Measurements from ENCODE around the gene HHAT. TPM values are rescaled to one million over a fixed set of nuclear protein-coding genes. Genes with fewer than 3 reads are reported as not detected.

The HHAT gene
- total RNA-seq, 1 donor from 2014 or later, result 6.0 TPM

- Mint-ChIP-seq H3K27ac (ENCODE audit: unreplicated experiment) (no peak overlapping the region), H3K27me3 (ENCODE audit: unreplicated experiment) (no peaks in the 10 kb centered on the region), H3K36me3 (ENCODE audit: unreplicated experiment) (peaks cover 3% of the 10 kb centered on the region), H3K4me3 (ENCODE audit: unreplicated experiment) (no peak overlapping the region), H3K9me3 (ENCODE audit: unreplicated experiment) (no peaks in the 10 kb centered on the region), H3K4me1 (ENCODE audit: unreplicated experiment) (peaks cover 15% of the 10 kb centered on the region)
- TF ChIP-seq, protein P1, sequence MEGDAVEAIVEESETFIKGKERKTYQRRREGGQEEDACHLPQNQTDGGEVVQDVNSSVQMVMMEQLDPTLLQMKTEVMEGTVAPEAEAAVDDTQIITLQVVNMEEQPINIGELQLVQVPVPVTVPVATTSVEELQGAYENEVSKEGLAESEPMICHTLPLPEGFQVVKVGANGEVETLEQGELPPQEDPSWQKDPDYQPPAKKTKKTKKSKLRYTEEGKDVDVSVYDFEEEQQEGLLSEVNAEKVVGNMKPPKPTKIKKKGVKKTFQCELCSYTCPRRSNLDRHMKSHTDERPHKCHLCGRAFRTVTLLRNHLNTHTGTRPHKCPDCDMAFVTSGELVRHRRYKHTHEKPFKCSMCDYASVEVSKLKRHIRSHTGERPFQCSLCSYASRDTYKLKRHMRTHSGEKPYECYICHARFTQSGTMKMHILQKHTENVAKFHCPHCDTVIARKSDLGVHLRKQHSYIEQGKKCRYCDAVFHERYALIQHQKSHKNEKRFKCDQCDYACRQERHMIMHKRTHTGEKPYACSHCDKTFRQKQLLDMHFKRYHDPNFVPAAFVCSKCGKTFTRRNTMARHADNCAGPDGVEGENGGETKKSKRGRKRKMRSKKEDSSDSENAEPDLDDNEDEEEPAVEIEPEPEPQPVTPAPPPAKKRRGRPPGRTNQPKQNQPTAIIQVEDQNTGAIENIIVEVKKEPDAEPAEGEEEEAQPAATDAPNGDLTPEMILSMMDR (IDR thresholded peaks at IDR 0.05), result no peak
- DNase-seq (ENCODE audit: extremely low spot score, unreplicated experiment), result no peak
Observed at GRCh38 chr1:210464519-210465039, 135.9 kb downstream of the HHAT start.

GRCh38 chr1:210465150-210465549 is 136.4 kb downstream of the HHAT start:
- no peak for DNase-seq (ENCODE audit: extremely low spot score, unreplicated experiment)
- H3K36me3 Mint-ChIP-seq (ENCODE audit: unreplicated experiment), result peaks cover 3% of the 10 kb centered on the region
- TF ChIP-seq, protein P1 (IDR thresholded peaks at IDR 0.05), result no peak
- no peaks in the 10 kb centered on the region for H3K9me3 Mint-ChIP-seq (ENCODE audit: unreplicated experiment)
- no peak overlapping the region for H3K27ac Mint-ChIP-seq (ENCODE audit: unreplicated experiment)
- H3K27me3 Mint-ChIP-seq (ENCODE audit: unreplicated experiment), result no peaks in the 10 kb centered on the region
- no peak overlapping the region for H3K4me3 Mint-ChIP-seq (ENCODE audit: unreplicated experiment)
- H3K4me1 Mint-ChIP-seq (ENCODE audit: unreplicated experiment), result peaks cover 15% of the 10 kb centered on the region

GRCh38 chr1:210467440-210468043 is 138.8 kb downstream of the HHAT start:
- no peak overlapping the region for H3K4me3 Mint-ChIP-seq (ENCODE audit: unreplicated experiment)
- H3K9me3 Mint-ChIP-seq (ENCODE audit: unreplicated experiment), result no peaks in the 10 kb centered on the region
- peak overlapping the region; percentile 33 for H3K27ac Mint-ChIP-seq (ENCODE audit: unreplicated experiment)
- TF ChIP-seq, protein P1 (IDR thresholded peaks at IDR 0.05), result no peak
- H3K36me3 Mint-ChIP-seq (ENCODE audit: unreplicated experiment), result peaks cover 3% of the 10 kb centered on the region
- no peaks in the 10 kb centered on the region for H3K27me3 Mint-ChIP-seq (ENCODE audit: unreplicated experiment)
- DNase-seq (ENCODE audit: extremely low spot score, unreplicated experiment), result no peak
- H3K4me1 Mint-ChIP-seq (ENCODE audit: unreplicated experiment), result peaks cover 8% of the 10 kb centered on the region

- Mint-ChIP-seq H3K27me3 (ENCODE audit: unreplicated experiment) (no peaks in the 10 kb centered on the region), H3K27ac (ENCODE audit: unreplicated experiment) (no peak overlapping the region), H3K4me3 (ENCODE audit: unreplicated experiment) (no peak overlapping the region), H3K9me3 (ENCODE audit: unreplicated experiment) (no peaks in the 10 kb centered on the region), H3K36me3 (ENCODE audit: unreplicated experiment) (peaks cover 3% of the 10 kb centered on the region), H3K4me1 (ENCODE audit: unreplicated experiment) (peaks cover 8% of the 10 kb centered on the region)
- TF ChIP-seq, protein P1 (IDR thresholded peaks at IDR 0.05), result no peak
- DNase-seq (ENCODE audit: extremely low spot score, unreplicated experiment), result no peak
Observed at GRCh38 chr1:210469441-210469840, 140.7 kb downstream of the HHAT start.

DNA sequence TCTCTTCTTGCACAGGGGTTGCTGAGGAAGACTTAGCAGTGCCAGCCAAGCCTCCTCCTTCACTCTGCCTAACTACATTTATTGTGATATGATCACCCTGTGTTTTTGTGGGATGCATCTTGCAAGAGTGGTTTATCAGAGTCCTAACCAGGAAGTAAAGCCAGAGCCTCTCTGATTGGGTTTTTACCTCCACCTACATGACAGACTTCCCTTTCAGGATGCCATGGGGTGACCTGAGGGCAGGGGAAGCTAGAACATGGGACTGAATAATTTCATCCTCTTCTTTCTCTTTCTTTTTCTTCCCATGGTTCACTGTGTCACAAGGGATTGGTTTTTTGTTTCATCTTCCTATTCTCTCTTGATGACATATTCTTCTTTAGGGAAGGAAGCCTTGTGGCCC is 146.6 kb downstream of the HHAT start:
- no peaks in the 10 kb centered on the region for H3K27me3 Mint-ChIP-seq (ENCODE audit: unreplicated experiment)
- H3K9me3 Mint-ChIP-seq (ENCODE audit: unreplicated experiment), result peaks cover 11% of the 10 kb centered on the region
- TF ChIP-seq, protein P1 (IDR thresholded peaks at IDR 0.05), result no peak
- peaks cover 15% of the 10 kb centered on the region for H3K4me1 Mint-ChIP-seq (ENCODE audit: unreplicated experiment)
- DNase-seq (ENCODE audit: extremely low spot score, unreplicated experiment), result no peak
- no peak overlapping the region for H3K4me3 Mint-ChIP-seq (ENCODE audit: unreplicated experiment)
- H3K36me3 Mint-ChIP-seq (ENCODE audit: unreplicated experiment), result peaks cover 6% of the 10 kb centered on the region
- H3K27ac Mint-ChIP-seq (ENCODE audit: unreplicated experiment), result no peak overlapping the region

Measured in osteocyte (in vitro differentiated cells).